IgD-negative memory B cell (primary cell): Measurements from ENCODE around the gene MTX1. TPM values are rescaled to one million over a fixed set of nuclear protein-coding genes. Genes with fewer than 3 reads are reported as not detected.
"Not testable (repeated sequence)": the region's sequence is repeated elsewhere in the genome, so short reads cannot be mapped to it uniquely, and the experiment has no call there.

Source experiments
- H3K27ac Mint-ChIP-seq, 3 donors: one replicate each; pipeline ENCODE4 v1.8.0; 2020 to 2022; ENCODE audit warnings: mild to moderate bottlenecking in 3 of 3, mixed read lengths in 3 of 3, moderate library complexity in 1 of 3
- H3K27me3 Mint-ChIP-seq: one replicate; pipeline ENCODE4 v1.8.0; 2021; ENCODE audit warnings: mixed read lengths
- H3K36me3 Mint-ChIP-seq: one replicate; pipeline ENCODE4 v1.8.0; 2020; ENCODE audit warnings: mild to moderate bottlenecking, mixed read lengths
- H3K4me1 Mint-ChIP-seq, 3 donors: one replicate each; pipeline ENCODE4 v1.8.0; 2020 to 2022; ENCODE audit warnings: mixed read lengths in 3 of 3, mild to moderate bottlenecking in 1 of 3
- H3K4me3 Mint-ChIP-seq, 4 donors: one replicate each; pipeline ENCODE4 v1.8.0; 2020 to 2022; ENCODE audit warnings: mild to moderate bottlenecking in 4 of 4, mixed read lengths in 4 of 4, moderate library complexity in 3 of 4
- H3K9me3 Mint-ChIP-seq, 3 donors: one replicate each; pipeline ENCODE4 v1.8.0; 2020 to 2021; ENCODE audit warnings: mixed read lengths in 3 of 3, mild to moderate bottlenecking in 1 of 3
- polyA plus RNA-seq: library from polyadenylated mRNA; unstranded; fragments of 300-500 nt; fragmentation: Illumina TruSeq; gene quantifications from one replicate; pipeline ENCODE4 v1.2.3, GENCODE V29; 2021

The MTX1 gene, protein sequence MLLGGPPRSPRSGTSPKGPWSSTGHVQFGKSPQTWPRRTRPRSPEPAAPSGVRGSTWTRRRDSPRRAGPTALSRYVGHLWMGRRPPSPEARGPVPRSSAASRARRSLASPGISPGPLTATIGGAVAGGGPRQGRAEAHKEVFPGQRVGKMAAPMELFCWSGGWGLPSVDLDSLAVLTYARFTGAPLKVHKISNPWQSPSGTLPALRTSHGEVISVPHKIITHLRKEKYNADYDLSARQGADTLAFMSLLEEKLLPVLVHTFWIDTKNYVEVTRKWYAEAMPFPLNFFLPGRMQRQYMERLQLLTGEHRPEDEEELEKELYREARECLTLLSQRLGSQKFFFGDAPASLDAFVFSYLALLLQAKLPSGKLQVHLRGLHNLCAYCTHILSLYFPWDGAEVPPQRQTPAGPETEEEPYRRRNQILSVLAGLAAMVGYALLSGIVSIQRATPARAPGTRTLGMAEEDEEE
- 41.7 TPM for polyA plus RNA-seq

- Mint-ChIP-seq H3K4me1 (peaks cover 13 to 18% (median 14%) of the 10 kb centered on the region in 3 donors), H3K9me3 (no peaks in the 10 kb centered on the region), H3K27ac (peak within 1 kb of the TSS; percentile 98 to 99 (median 98)), H3K4me3 (peak within 1 kb of the TSS; percentile 83 to 97 (median 92)), H3K27me3 (peaks cover 1% of the 10 kb centered on the region), H3K36me3 (no peaks in the 10 kb centered on the region)
These were observed at the start of gene MTX1 for GRCh38 chr1:155208541-155209311. Gene MTX1, plus strand, starts transcription at chr1:155208695. Its CDS starts 110 bp downstream, at chr1:155208805.

- H3K4me1 Mint-ChIP-seq, result no peaks in the 10 kb centered on the region
- H3K36me3 Mint-ChIP-seq, result no peaks in the 10 kb centered on the region
- no peaks in the 10 kb centered on the region for H3K27me3 Mint-ChIP-seq
- no peak overlapping the region for H3K27ac Mint-ChIP-seq
- H3K4me3 Mint-ChIP-seq, result no peak overlapping the region
- no peaks in the 10 kb centered on the region for H3K9me3 Mint-ChIP-seq
These were observed 49.5 kb upstream of the MTX1 start for GRCh38 chr1:155158991-155159390.

GRCh38 chr1:155160128-155160527 is 48.4 kb upstream of the MTX1 start:
- Mint-ChIP-seq H3K27ac (no peak overlapping the region), H3K4me3 (no peak overlapping the region), H3K36me3 (no peaks in the 10 kb centered on the region), H3K27me3 (no peaks in the 10 kb centered on the region), H3K9me3 (no peaks in the 10 kb centered on the region), H3K4me1 (no peaks in the 10 kb centered on the region)

DNA sequence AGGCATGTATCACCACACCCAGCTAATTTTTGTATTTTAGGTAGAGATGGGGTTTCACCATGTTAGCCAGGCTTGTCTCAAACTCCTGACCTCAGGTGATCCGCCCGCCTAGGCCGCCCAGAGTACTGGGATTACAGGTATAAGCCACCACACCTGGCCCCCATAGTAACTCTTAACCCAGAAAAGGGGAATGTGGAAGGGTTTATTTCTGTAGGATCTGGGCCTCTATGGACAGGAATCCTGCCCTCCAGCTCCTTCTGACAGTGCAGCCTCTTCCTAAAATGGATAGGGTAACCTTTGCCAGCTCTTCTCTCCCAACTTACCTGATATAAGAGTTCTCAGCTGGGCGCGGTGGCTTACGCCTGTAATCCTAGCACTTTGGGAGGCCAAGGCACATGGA is 45.9 kb upstream of the MTX1 start:
- peaks cover 7 to 12% (median 9%) of the 10 kb centered on the region in 3 donors for H3K4me1 Mint-ChIP-seq

DNA sequence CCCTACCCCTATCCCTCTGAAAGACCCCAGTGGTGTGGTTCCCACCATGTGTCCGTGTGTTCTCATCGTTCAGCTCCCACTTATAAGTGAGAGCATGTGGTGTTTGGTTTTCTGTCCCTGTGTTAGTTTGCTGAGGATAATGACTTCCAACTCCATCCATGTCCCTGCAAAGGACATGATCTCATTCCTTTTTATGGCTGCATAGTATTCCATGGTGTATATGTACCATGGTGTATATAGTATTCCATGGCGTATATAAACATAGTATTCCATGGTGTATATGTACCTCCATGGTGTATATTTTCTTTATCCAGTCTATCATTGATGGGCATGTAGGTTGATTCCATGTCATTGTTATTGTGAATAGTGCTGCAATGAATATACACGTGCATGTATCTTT is 44.7 kb upstream of the MTX1 start:
- H3K27me3 Mint-ChIP-seq, H3K9me3 Mint-ChIP-seq, H3K4me3 Mint-ChIP-seq, H3K36me3 Mint-ChIP-seq: not testable (repeated sequence)
- Mint-ChIP-seq H3K4me1 (peaks cover 12 to 16% (median 13%) of the 10 kb centered on the region in 3 donors), H3K27ac (peak overlapping the region in 2 of 3 donors; percentile 29 to 63)

More for the DNA sequence above, 45.9 kb upstream of the MTX1 start:
- H3K4me3 Mint-ChIP-seq, H3K36me3 Mint-ChIP-seq, H3K27me3 Mint-ChIP-seq, H3K9me3 Mint-ChIP-seq, H3K27ac Mint-ChIP-seq: not testable (repeated sequence)

GRCh38 chr1:155164625-155165024 is 43.9 kb upstream of the MTX1 start:
- H3K4me3 Mint-ChIP-seq, H3K9me3 Mint-ChIP-seq, H3K27ac Mint-ChIP-seq, H3K27me3 Mint-ChIP-seq, H3K36me3 Mint-ChIP-seq: not testable (repeated sequence)
- H3K4me1 Mint-ChIP-seq, result peaks cover 13 to 19% (median 19%) of the 10 kb centered on the region in 3 donors

DNA sequence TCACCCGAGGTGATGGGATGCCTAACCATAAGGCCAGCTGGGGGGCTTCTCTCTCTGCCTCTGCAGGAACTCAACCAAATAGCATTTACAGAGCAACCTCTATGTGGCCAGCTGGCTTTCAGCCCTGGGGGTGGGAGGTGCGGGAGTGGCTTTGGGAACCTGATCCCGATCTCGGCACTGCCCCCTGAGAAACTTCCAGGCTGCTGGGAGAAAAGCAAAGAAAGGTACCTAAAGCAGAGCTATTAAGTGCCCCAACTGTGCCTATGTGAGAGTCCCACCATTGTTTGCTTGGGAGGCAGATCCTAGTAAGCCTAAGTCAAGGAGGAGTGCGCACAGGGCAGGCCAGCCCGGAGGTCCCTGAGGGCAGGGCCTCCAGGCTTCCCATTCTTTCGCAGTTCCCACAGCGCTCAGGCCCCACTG is 42.4 kb upstream of the MTX1 start:
- Mint-ChIP-seq H3K36me3 (no peaks in the 10 kb centered on the region), H3K27me3 (no peaks in the 10 kb centered on the region), H3K9me3 (no peaks in the 10 kb centered on the region), H3K4me1 (peaks cover 16 to 20% (median 20%) of the 10 kb centered on the region in 3 donors), H3K27ac (peak overlapping the region in 1 of 3 donors; percentile 59), H3K4me3 (peak overlapping the region in 1 of 4 donors; percentile 12)

- Mint-ChIP-seq H3K36me3 (no peaks in the 10 kb centered on the region), H3K27me3 (no peaks in the 10 kb centered on the region), H3K4me3 (peak overlapping the region in 2 of 4 donors; percentile 87 to 92), H3K9me3 (no peaks in the 10 kb centered on the region), H3K4me1 (peaks cover 18 to 20% (median 20%) of the 10 kb centered on the region in 3 donors), H3K27ac (no peak overlapping the region)
These were observed 41.9 kb upstream of the MTX1 start for GRCh38 chr1:155166471-155167165.

DNA sequence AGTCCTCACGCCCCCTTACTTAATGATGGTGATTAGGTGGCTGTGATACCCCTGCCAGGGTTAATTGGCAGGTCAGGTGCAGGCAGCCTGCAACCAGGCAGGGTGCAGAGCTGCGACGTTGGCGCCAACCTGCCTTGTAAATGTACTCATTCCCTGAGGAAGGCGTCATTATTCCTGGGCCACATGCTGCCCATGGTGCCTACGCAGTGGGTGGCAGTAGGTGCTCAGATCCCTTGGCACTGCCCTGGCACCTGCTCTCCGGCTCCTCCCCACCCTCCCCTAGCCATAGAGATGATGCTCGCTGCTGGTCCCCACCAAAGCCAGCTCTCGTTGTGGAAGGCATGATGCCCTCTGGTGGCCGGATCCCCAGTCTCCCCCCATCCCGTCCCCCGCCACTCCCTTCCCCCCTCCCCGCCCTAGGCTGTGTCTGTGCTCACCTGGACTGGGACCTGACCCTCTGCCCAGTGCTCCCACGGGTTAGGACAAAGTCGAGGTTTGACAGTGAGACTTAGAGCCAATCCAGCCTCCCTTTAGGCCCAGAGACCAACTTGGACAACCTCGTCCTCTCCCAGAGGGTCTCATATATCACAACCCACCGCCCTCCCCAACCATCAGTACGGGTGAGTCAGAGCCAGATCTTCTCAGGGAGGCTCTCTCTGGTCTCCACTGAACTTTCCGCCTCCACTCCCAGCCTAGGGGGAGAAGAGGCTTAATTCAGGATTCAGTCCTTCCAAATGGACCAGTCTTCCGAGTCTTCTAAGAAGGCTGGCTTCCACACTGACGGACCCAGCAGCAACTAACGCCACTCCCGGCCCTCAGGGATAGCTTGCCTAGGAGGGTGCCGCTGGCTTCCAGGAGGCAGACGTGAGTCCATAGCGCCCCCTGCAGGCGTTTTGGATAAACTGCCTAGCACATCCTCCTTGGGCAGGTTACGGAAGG is 41.1 kb upstream of the MTX1 start:
- no peaks in the 10 kb centered on the region for H3K9me3 Mint-ChIP-seq
- peak overlapping the region; percentile 63 to 92 (median 81) for H3K4me3 Mint-ChIP-seq
- peaks cover 26 to 27% (median 26%) of the 10 kb centered on the region in 3 donors for H3K4me1 Mint-ChIP-seq
- H3K27ac Mint-ChIP-seq, result peak overlapping the region; percentile 39 to 80 (median 74)
- H3K36me3 Mint-ChIP-seq, result no peaks in the 10 kb centered on the region
- H3K27me3 Mint-ChIP-seq, result no peaks in the 10 kb centered on the region

- H3K9me3 Mint-ChIP-seq, H3K36me3 Mint-ChIP-seq, H3K27me3 Mint-ChIP-seq: not testable (repeated sequence)
- H3K4me3 Mint-ChIP-seq, result peak overlapping the region; percentile 63 to 92 (median 81)
- H3K4me1 Mint-ChIP-seq, result peaks cover 27 to 31% (median 28%) of the 10 kb centered on the region in 3 donors
- H3K27ac Mint-ChIP-seq, result peak overlapping the region in 1 of 3 donors; percentile 80
These were observed 40.4 kb upstream of the MTX1 start for GRCh38 chr1:155168105-155168445.

DNA sequence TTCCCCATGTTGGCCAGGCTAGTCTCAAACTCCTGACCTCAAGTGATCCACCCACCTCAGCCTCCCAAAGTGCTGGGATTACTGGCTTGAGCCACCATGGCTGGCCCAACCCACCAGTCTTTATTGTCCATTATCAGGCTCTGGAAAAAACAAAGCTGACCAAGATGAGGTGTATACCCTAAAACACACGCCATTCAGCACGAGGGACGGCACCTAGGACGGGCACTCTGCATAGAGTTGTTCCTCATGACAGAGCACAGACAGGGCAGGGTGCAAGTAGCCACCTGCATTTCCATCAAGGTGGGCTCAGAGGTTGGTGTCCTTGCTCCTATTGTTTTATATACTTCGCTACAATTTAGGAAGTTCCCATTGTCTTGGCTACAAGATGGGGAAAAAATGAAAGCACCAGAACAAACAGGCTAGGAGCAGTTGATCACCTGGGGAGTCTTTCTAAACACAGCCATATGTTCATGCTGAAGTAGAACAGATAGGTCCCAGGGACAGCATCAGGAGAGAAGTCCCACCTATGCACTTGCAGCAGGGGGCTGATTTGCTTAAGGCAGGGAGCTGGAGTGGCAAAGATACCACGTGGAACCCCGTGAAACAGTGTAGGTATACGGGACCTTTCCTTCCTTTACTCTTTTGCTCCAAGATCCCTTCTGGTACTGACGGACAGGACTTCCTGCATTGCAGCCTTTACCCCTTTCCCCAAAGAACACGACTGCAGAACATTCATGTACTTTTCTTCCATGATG is 39.9 kb upstream of the MTX1 start:
- no peak overlapping the region for H3K27ac Mint-ChIP-seq

DNA sequence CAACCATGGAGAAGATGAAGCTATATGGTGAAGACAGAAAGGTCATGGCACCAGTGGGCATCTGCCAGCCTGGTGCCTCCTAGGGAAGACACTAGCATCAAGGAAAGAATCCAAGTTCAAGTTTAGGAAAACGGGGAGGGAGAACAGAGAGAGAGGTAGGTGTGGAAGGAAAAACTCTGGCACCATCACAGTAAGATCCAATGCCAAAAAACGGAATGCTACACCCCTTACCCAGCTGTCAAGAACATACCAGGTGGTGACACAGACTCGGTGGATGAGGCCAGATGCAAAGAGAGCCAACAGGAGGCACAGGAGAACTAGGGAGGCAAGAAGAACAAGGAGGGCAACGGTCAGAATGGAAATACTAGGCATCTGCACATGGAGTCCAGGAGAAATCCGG is 39.0 kb upstream of the MTX1 start:
- H3K4me1 Mint-ChIP-seq, result peaks cover 32 to 36% (median 35%) of the 10 kb centered on the region in 3 donors
- H3K27ac Mint-ChIP-seq, result peak overlapping the region in 1 of 3 donors; percentile 36
- no peaks in the 10 kb centered on the region for H3K36me3 Mint-ChIP-seq
- H3K9me3 Mint-ChIP-seq, result no peaks in the 10 kb centered on the region
- H3K27me3 Mint-ChIP-seq, result peaks cover 3% of the 10 kb centered on the region
- H3K4me3 Mint-ChIP-seq, result peak overlapping the region in 2 of 4 donors; percentile 59 to 75

More for the DNA sequence above, 39.9 kb upstream of the MTX1 start:
- Mint-ChIP-seq H3K4me1 (peaks cover 31 to 35% (median 33%) of the 10 kb centered on the region in 3 donors), H3K36me3 (no peaks in the 10 kb centered on the region), H3K27me3 (peaks cover 3% of the 10 kb centered on the region), H3K9me3 (no peaks in the 10 kb centered on the region), H3K4me3 (peak overlapping the region in 1 of 4 donors; percentile 75)

GRCh38 chr1:155170101-155170785 is 38.3 kb upstream of the MTX1 start:
- Mint-ChIP-seq H3K9me3 (no peaks in the 10 kb centered on the region), H3K27ac (no peak overlapping the region), H3K4me3 (peak overlapping the region in 1 of 4 donors; percentile 76), H3K27me3 (peaks cover 3% of the 10 kb centered on the region), H3K36me3 (no peaks in the 10 kb centered on the region), H3K4me1 (peaks cover 32 to 39% (median 35%) of the 10 kb centered on the region in 3 donors)
